ENCODE results near the gene AK9.

AK9 gene

GRCh38 chr6:109695468-109695867 lies 4.5 kb upstream of the AK9 start:
- Histone ChIP-seq H3K79me2 (ENCODE audit: insufficient read depth, low read length) (peaks cover 18% of the 10 kb centered on the region), H4K20me1 (ENCODE audit: insufficient read depth, low read length, poor library complexity, severe bottlenecking) (peaks cover 6% of the 10 kb centered on the region), H2AFZ (ENCODE audit: low read length) (no peak overlapping the region), H3K9ac (ENCODE audit: low read depth, low read length, poor library complexity, severe bottlenecking) (no peak overlapping the region), H3K9me3 (ENCODE audit: insufficient read depth, low read depth, low read length) (no peaks in the 10 kb centered on the region), H3K36me3 (ENCODE audit: insufficient read depth, low read length) (no peaks in the 10 kb centered on the region), H3K4me1 (ENCODE audit: insufficient read depth, low read length, poor library complexity, severe bottlenecking) (peaks cover 28% of the 10 kb centered on the region), H3K9me2 (replicated peaks; ENCODE audit: low read depth, low read length) (no peaks in the 10 kb centered on the region), H3F3A (ENCODE audit: low read depth) (no peaks in the 10 kb centered on the region), H3K4me2 (ENCODE audit: low read depth, low read length, poor library complexity, severe bottlenecking) (no peak overlapping the region), H3K4me3 (ENCODE audit: low read length, poor library complexity, severe bottlenecking) (no peak overlapping the region), H3K27me3 (ENCODE audit: insufficient read depth, low read length, poor library complexity, severe bottlenecking) (no peaks in the 10 kb centered on the region)
- TF ChIP-seq EZH2phosphoT487 (IDR thresholded peaks at IDR 0.05; ENCODE audit: borderline replicate concordance) (no peak), CTCF (conservative IDR thresholded peaks at IDR 0.05; ENCODE audit: low read length) (peak; percentile 66)

GRCh38 chr6:109693111-109693510 lies 2.1 kb upstream of the AK9 start:
- peaks cover 6% of the 10 kb centered on the region for H4K20me1 ChIP-seq (ENCODE audit: insufficient read depth, low read length, poor library complexity, severe bottlenecking)
- no peaks in the 10 kb centered on the region for H3K9me2 ChIP-seq (replicated peaks; ENCODE audit: low read depth, low read length)
- peaks cover 39% of the 10 kb centered on the region for H3K4me1 ChIP-seq (ENCODE audit: insufficient read depth, low read length, poor library complexity, severe bottlenecking)
- H3K9me3 ChIP-seq (ENCODE audit: insufficient read depth, low read depth, low read length): no peaks in the 10 kb centered on the region
- H2AFZ ChIP-seq (ENCODE audit: low read length): no peak overlapping the region
- no peaks in the 10 kb centered on the region for H3F3A ChIP-seq (ENCODE audit: low read depth)
- H3K27me3 ChIP-seq (ENCODE audit: insufficient read depth, low read length, poor library complexity, severe bottlenecking): no peaks in the 10 kb centered on the region
- peak overlapping the region; percentile 85 for H3K4me3 ChIP-seq (ENCODE audit: low read length, poor library complexity, severe bottlenecking)
- peaks cover 20% of the 10 kb centered on the region for H3K79me2 ChIP-seq (ENCODE audit: insufficient read depth, low read length)
- H3K4me2 ChIP-seq (ENCODE audit: low read depth, low read length, poor library complexity, severe bottlenecking): peak overlapping the region; percentile 90
- peak overlapping the region; percentile 24 for H3K9ac ChIP-seq (ENCODE audit: low read depth, low read length, poor library complexity, severe bottlenecking)
- no peak for TF ChIP-seq EZH2phosphoT487 (IDR thresholded peaks at IDR 0.05; ENCODE audit: borderline replicate concordance)
- no peak for TF ChIP-seq CTCF (conservative IDR thresholded peaks at IDR 0.05; ENCODE audit: low read length)
- no peaks in the 10 kb centered on the region for H3K36me3 ChIP-seq (ENCODE audit: insufficient read depth, low read length)

- Histone ChIP-seq H3F3A (ENCODE audit: low read depth) (no peaks in the 10 kb centered on the region), H3K36me3 (ENCODE audit: insufficient read depth, low read length) (no peaks in the 10 kb centered on the region), H3K9ac (ENCODE audit: low read depth, low read length, poor library complexity, severe bottlenecking) (peak overlapping the region; percentile 81), H3K9me3 (ENCODE audit: insufficient read depth, low read depth, low read length) (no peaks in the 10 kb centered on the region), H3K79me2 (ENCODE audit: insufficient read depth, low read length) (peaks cover 20% of the 10 kb centered on the region), H4K20me1 (ENCODE audit: insufficient read depth, low read length, poor library complexity, severe bottlenecking) (peaks cover 6% of the 10 kb centered on the region), H2AFZ (ENCODE audit: low read length) (peak overlapping the region; percentile 96), H3K4me3 (ENCODE audit: low read length, poor library complexity, severe bottlenecking) (peak overlapping the region; percentile 85), H3K27me3 (ENCODE audit: insufficient read depth, low read length, poor library complexity, severe bottlenecking) (no peaks in the 10 kb centered on the region), H3K9me2 (replicated peaks; ENCODE audit: low read depth, low read length) (no peaks in the 10 kb centered on the region), H3K4me2 (ENCODE audit: low read depth, low read length, poor library complexity, severe bottlenecking) (peak overlapping the region; percentile 77), H3K4me1 (ENCODE audit: insufficient read depth, low read length, poor library complexity, severe bottlenecking) (peaks cover 44% of the 10 kb centered on the region)
- TF ChIP-seq CTCF (conservative IDR thresholded peaks at IDR 0.05; ENCODE audit: low read length): no peak
- no peak for TF ChIP-seq EZH2phosphoT487 (IDR thresholded peaks at IDR 0.05; ENCODE audit: borderline replicate concordance)
Observed at GRCh38 chr6:109690373-109690736, 647 bp downstream of the AK9 start.
